ENCODE data around the gene GALM. TPM values are rescaled to one million over a fixed set of nuclear protein-coding genes. Genes with fewer than 3 reads are reported as not detected.
"Not testable (repeated sequence)": the region's sequence is repeated elsewhere in the genome, so short reads cannot be mapped to it uniquely, and the experiment has no call there.

GALM gene
- polyA plus RNA-seq, 1 donor (not counting 4 experiments of a cell fraction or from before 2014, with no cell fraction given): 1.2 TPM

DNA sequence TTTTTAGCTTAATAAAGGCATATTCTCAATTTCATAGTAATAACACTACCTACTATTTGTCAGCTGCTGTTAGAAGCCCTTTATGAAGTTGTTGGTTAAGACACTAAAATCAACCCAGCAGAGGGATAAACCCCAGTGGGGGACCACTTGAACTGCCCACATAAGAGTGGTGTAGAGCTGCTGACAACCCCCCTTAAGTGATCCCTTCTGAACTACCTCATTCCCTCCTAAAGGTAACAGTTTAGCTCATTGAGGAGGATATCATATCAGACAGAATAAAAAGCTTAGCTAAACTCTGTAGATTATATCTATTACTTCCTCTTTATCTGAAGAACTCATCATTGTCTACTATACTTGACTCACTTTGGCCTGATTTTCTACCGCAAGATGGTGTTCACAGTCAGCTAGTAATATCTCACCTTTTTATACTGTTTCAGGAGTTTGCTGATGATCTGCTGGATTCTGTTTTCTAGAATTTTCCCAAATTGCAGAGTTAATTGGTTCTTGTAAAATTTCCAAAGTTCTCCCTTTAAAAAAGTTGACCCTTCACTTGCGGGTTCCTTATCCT, 16.2 kb downstream of the GALM start:
- Histone ChIP-seq H3K36me3 (ENCODE audit: control insufficient read depth in 2 of 2, extremely low read depth in 1 of 2, insufficient read depth in 2 of 2, low read length in 2 of 2) (no peaks in the 10 kb centered on the region), H3K4me1 (ENCODE audit: control insufficient read depth, extremely low read depth, insufficient read depth, low read length) (no peaks in the 10 kb centered on the region), H3K27ac (ENCODE audit: control insufficient read depth, insufficient read depth, low read length) (no peak overlapping the region), H2AFZ (ENCODE audit: control insufficient read depth, low read length) (no peak overlapping the region), H3K9ac (ENCODE audit: control insufficient read depth, extremely low read depth, insufficient read depth, low read length) (no peak overlapping the region), H3K4me3 (ENCODE audit: control insufficient read depth in 2 of 3, extremely low read depth in 1 of 3, insufficient read depth in 2 of 3, low read depth in 1 of 3, low read length in 3 of 3) (no peak overlapping the region), H4K20me1 (ENCODE audit: control insufficient read depth, extremely low read depth, insufficient read depth, low read length) (no peaks in the 10 kb centered on the region), H3K4me2 (ENCODE audit: control insufficient read depth, extremely low read depth, insufficient read depth, low read depth, low read length) (no peak overlapping the region), H3K9me1 (ENCODE audit: control insufficient read depth, extremely low read depth, insufficient read depth, low read length) (no peaks in the 10 kb centered on the region), H3K79me2 (ENCODE audit: control insufficient read depth, insufficient read depth, low read length) (no peaks in the 10 kb centered on the region), H3K27me3 (ENCODE audit: control insufficient read depth, extremely low read depth, insufficient read depth, low read length) (no peaks in the 10 kb centered on the region), H3K9me3 (ENCODE audit: control insufficient read depth, low read depth, low read length) (no peaks in the 10 kb centered on the region)
- FAIRE-seq (no peak), DNase-seq (ENCODE audit: low read depth, low spot score) (no peak)
- dilution Hi-C loops (cut with MboI; ENCODE audit: extremely low pct_ligation_motif_present, low sequenced_read_pairs): no loop called here
- TF ChIP-seq, protein P1, sequence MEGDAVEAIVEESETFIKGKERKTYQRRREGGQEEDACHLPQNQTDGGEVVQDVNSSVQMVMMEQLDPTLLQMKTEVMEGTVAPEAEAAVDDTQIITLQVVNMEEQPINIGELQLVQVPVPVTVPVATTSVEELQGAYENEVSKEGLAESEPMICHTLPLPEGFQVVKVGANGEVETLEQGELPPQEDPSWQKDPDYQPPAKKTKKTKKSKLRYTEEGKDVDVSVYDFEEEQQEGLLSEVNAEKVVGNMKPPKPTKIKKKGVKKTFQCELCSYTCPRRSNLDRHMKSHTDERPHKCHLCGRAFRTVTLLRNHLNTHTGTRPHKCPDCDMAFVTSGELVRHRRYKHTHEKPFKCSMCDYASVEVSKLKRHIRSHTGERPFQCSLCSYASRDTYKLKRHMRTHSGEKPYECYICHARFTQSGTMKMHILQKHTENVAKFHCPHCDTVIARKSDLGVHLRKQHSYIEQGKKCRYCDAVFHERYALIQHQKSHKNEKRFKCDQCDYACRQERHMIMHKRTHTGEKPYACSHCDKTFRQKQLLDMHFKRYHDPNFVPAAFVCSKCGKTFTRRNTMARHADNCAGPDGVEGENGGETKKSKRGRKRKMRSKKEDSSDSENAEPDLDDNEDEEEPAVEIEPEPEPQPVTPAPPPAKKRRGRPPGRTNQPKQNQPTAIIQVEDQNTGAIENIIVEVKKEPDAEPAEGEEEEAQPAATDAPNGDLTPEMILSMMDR (optimal IDR thresholded peaks at IDR 0.05 in 1 of 3, IDR thresholded peaks at IDR 0.05 in 1 of 3, conservative IDR thresholded peaks at IDR 0.05 in 1 of 3; ENCODE audit: extremely low read depth in 1 of 3, insufficient read depth in 2 of 3, low read length in 3 of 3): no peak
- TF ChIP-seq EZH2 (IDR thresholded peaks at IDR 0.05; ENCODE audit: low read length): no peak

DNA sequence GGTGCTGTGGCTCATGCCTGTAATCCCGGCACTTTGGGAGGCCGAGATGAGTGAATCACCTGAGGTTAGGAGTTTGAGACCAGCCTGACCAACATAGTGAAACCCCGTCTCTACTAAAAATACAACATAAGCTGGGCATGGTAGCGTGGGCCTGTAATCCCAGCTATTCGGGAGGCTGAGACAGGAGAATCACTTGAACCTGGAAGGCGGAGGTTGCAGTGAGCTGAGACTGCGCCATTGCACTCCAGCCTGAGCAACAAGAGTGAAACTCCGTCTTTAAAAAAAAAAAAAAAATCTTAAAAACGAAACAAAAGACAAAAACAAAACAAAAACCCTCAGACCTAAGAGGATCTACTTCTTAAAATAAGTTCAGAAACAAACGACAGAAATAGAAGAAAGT, 16.7 kb downstream of the GALM start:
- H3K4me1 ChIP-seq (ENCODE audit: control insufficient read depth, extremely low read depth, insufficient read depth, low read length); H3K27me3 ChIP-seq (ENCODE audit: control insufficient read depth, extremely low read depth, insufficient read depth, low read length); H3K9me1 ChIP-seq (ENCODE audit: control insufficient read depth, extremely low read depth, insufficient read depth, low read length); H3K79me2 ChIP-seq (ENCODE audit: control insufficient read depth, insufficient read depth, low read length); FAIRE-seq; H3K36me3 ChIP-seq (ENCODE audit: control insufficient read depth in 2 of 2, extremely low read depth in 1 of 2, insufficient read depth in 2 of 2, low read length in 2 of 2); DNase-seq (ENCODE audit: low read depth, low spot score); H2AFZ ChIP-seq (ENCODE audit: control insufficient read depth, low read length); H3K4me3 ChIP-seq (ENCODE audit: control insufficient read depth in 2 of 3, extremely low read depth in 1 of 3, insufficient read depth in 2 of 3, low read depth in 1 of 3, low read length in 3 of 3); H3K27ac ChIP-seq (ENCODE audit: control insufficient read depth, insufficient read depth, low read length); H3K4me2 ChIP-seq (ENCODE audit: control insufficient read depth, extremely low read depth, insufficient read depth, low read depth, low read length); H4K20me1 ChIP-seq (ENCODE audit: control insufficient read depth, extremely low read depth, insufficient read depth, low read length); H3K9me3 ChIP-seq (ENCODE audit: control insufficient read depth, low read depth, low read length); dilution Hi-C loops (cut with MboI; ENCODE audit: extremely low pct_ligation_motif_present, low sequenced_read_pairs); H3K9ac ChIP-seq (ENCODE audit: control insufficient read depth, extremely low read depth, insufficient read depth, low read length): not testable (repeated sequence)

DNA sequence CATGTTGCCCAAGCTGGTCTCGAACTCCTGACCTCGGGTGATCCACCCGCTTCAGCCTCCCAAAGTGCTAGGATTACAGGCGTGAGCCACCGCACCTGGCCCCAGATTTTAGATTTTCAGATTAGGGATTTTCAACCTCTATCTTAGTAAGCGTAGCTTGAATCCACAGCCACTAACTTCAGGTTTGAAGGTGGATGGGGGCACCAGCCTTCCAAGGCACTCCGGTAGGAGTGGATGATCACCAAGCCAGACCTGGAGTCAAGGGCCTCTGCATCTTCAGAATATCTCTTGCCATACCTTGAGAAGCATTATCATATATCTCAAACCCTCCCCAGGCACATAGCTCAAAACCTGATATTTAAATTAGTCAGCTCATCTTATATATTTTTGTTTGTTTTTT, 17.9 kb downstream of the GALM start:
- DNase-seq (ENCODE audit: low read depth, low spot score): no peak

More for the DNA sequence above, 17.9 kb downstream of the GALM start:
- H2AFZ ChIP-seq (ENCODE audit: control insufficient read depth, low read length): no peak overlapping the region
- no peak overlapping the region for H3K27ac ChIP-seq (ENCODE audit: control insufficient read depth, insufficient read depth, low read length)
- FAIRE-seq: no peak
- H3K27me3 ChIP-seq (ENCODE audit: control insufficient read depth, extremely low read depth, insufficient read depth, low read length): no peaks in the 10 kb centered on the region
- no peaks in the 10 kb centered on the region for H3K9me3 ChIP-seq (ENCODE audit: control insufficient read depth, low read depth, low read length)
- H3K4me2 ChIP-seq (ENCODE audit: control insufficient read depth, extremely low read depth, insufficient read depth, low read depth, low read length): no peak overlapping the region
- no peaks in the 10 kb centered on the region for H4K20me1 ChIP-seq (ENCODE audit: control insufficient read depth, extremely low read depth, insufficient read depth, low read length)
- H3K9me1 ChIP-seq (ENCODE audit: control insufficient read depth, extremely low read depth, insufficient read depth, low read length): no peaks in the 10 kb centered on the region
- dilution Hi-C loops (cut with MboI; ENCODE audit: extremely low pct_ligation_motif_present, low sequenced_read_pairs): no loop called here
- no peak overlapping the region for H3K9ac ChIP-seq (ENCODE audit: control insufficient read depth, extremely low read depth, insufficient read depth, low read length)
- H3K79me2 ChIP-seq (ENCODE audit: control insufficient read depth, insufficient read depth, low read length): no peaks in the 10 kb centered on the region
- H3K4me1 ChIP-seq (ENCODE audit: control insufficient read depth, extremely low read depth, insufficient read depth, low read length): no peaks in the 10 kb centered on the region
- H3K36me3 ChIP-seq (ENCODE audit: control insufficient read depth in 2 of 2, extremely low read depth in 1 of 2, insufficient read depth in 2 of 2, low read length in 2 of 2): no peaks in the 10 kb centered on the region
- no peak overlapping the region for H3K4me3 ChIP-seq (ENCODE audit: control insufficient read depth in 2 of 3, extremely low read depth in 1 of 3, insufficient read depth in 2 of 3, low read depth in 1 of 3, low read length in 3 of 3)
- TF ChIP-seq EZH2 (IDR thresholded peaks at IDR 0.05; ENCODE audit: low read length): no peak
- TF ChIP-seq, protein P1 (optimal IDR thresholded peaks at IDR 0.05 in 1 of 3, IDR thresholded peaks at IDR 0.05 in 1 of 3, conservative IDR thresholded peaks at IDR 0.05 in 1 of 3; ENCODE audit: extremely low read depth in 1 of 3, insufficient read depth in 2 of 3, low read length in 3 of 3): no peak
